T-helper 1 cell treated with Interleukin-12 subunit alpha and Interleukin-12 subunit beta and Interleukin-4 antibody, amounts not matched to agents 30 ng/mL and 1 ng/mL, for 36 hours (primary cell): ENCODE results near the gene TMEM259. TPM values are rescaled to one million over a fixed set of nuclear protein-coding genes. Genes with fewer than 3 reads are reported as not detected.

Source experiments
- intact Hi-C: fragments of 100-400 bp; cut with micrococcal nuclease; formaldehyde crosslinking; loops from one replicate; pipeline ENCODE4 v1.15.1; 2024
- total RNA-seq: library from RNA; stranded (reverse); gene quantifications from 2 replicates; pipeline ENCODE4 v1.2.3, GENCODE V29; 2022

TMEM259 gene
- total RNA-seq, 1 donor from 2014 or later, result 185 TPM

GRCh38 chr19:1006711-1007398, 14.1 kb downstream of the TMEM259 start:
- intact Hi-C loops, result no loop called here

GRCh38 chr19:1004803-1005664, 15.9 kb downstream of the TMEM259 start:
- intact Hi-C loops, result no loop called here

GRCh38 chr19:1004204-1004802, 16.6 kb downstream of the TMEM259 start:
- intact Hi-C loops, result no loop called here

- intact Hi-C loops, result no loop called here
These were observed 17.6 kb downstream of the TMEM259 start for GRCh38 chr19:1003283-1003682.

GRCh38 chr19:1002600-1002999, 18.3 kb downstream of the TMEM259 start:
- intact Hi-C loops, result no loop called here

- intact Hi-C loops, result loop anchor here (1.0 kb wide), 4 partner anchors 19 to 231 kb away; no protein-coding TSS in a partner anchor
These were observed 19.3 kb downstream of the TMEM259 start for GRCh38 chr19:1001538-1002166.

GRCh38 chr19:1000591-1001537, 20.1 kb downstream of the TMEM259 start:
- intact Hi-C loops, result loop anchor here (1.0 kb wide), 4 partner anchors 19 to 231 kb away; no protein-coding TSS in a partner anchor

- intact Hi-C loops, result no loop called here
These were observed 20.8 kb downstream of the TMEM259 start, which contains the start of gene GRIN3B for GRCh38 chr19:1000095-1000494. TSS of gene GRIN3B (plus strand) at chr19:1000419. CDS start at chr19:1000438, 19 bp downstream.

- intact Hi-C loops, result no loop called here
These were observed 21.6 kb downstream of the TMEM259 start for GRCh38 chr19:999379-999719.

GRCh38 chr19:998064-998463, 22.9 kb downstream of the TMEM259 start:
- intact Hi-C loops, result no loop called here

- intact Hi-C loops, result loop anchor here (1.0 kb wide), 1 partner anchor 25 kb away; the partner anchor contains the start of genes RNU6-2 and TMEM259
These were observed 24.7 kb downstream of the TMEM259 start for GRCh38 chr19:996051-996838.

GRCh38 chr19:995051-995827, 25.7 kb downstream of the TMEM259 start:
- intact Hi-C loops, result no loop called here

- intact Hi-C loops, result no loop called here
These were observed 26.4 kb downstream of the TMEM259 start for GRCh38 chr19:994516-994915.

- intact Hi-C loops, result no loop called here
These were observed 27.0 kb downstream of the TMEM259 start for GRCh38 chr19:993831-994393.

GRCh38 chr19:993361-993830, 27.5 kb downstream of the TMEM259 start:
- intact Hi-C loops, result no loop called here

GRCh38 chr19:992670-993055, 28.3 kb downstream of the TMEM259 start:
- intact Hi-C loops, result no loop called here

- intact Hi-C loops, result loop anchor here (1.0 kb wide), 2 partner anchors 71 to 130 kb away; no protein-coding TSS in a partner anchor
These were observed 28.8 kb downstream of the TMEM259 start for GRCh38 chr19:991932-992669.
